SW480 (cell line): ENCODE results near the gene CLCF1.
A peak's percentile ranks its signal among the peaks of the same experiment; 100 is the strongest.

ENCODE experiments used
- DNase-seq: peaks from one replicate; pipeline ENCODE4 v3.0.0-alpha.2; 2016; ENCODE audit warnings: low spot score

The CLCF1 gene

DNA sequence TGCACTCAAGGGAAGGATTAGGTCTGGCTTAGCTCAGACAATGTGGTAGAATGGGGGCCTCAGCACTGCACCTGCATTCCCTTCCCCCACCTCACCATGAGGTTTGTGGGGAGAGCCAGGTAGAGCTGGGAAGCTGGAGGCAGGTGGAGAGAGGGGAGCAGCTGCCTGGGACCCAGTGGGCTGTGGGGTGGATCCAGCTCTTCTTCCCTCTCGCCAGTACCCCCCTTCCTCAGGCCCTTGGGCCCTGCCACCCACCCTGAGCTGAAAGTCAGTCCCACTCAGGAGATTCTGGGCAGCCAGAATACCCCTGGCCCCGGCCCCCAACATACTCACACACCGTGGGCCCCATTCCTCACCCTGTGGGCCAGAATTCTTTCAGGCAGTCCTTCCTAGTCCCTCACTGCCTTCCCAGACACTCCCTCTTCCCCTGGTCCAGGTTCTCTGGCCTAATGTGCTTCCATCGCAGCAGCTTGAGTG, 17.0 kb downstream of the CLCF1 start:
- no peak for DNase-seq

DNA sequence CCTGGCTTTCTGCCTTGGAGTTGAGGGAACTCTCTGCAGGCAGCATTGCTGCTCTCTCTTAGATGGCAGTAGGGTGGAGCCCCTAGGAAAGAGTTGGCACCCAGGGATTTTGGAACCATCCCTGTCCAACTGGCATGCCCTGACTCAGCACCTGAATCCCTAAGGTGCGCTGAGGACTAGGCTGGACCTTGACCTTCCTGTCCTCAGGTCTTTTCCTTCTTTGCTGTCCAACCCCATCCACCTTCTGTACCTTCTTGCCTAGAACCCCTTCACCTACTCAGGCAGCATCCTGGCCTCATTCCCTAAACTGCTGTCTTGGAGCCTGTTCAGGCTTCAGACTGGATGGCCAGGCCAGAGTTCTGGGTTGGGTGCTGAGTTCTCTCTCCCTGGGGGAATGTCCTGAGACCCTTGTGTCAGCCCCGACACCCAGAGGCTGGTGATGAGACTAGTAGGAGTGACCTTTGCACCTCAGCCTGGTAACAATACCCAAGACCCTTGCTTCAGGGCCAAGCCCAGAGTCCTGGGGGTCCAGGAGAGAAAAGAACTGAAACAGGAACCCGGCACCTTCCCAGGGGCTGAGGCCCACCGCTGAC, 17.5 kb downstream of the CLCF1 start:
- DNase-seq, result no peak

- no peak for DNase-seq
Measured at GRCh38 chr11:67355023-67355793, 18.2 kb downstream of the CLCF1 start.

DNA sequence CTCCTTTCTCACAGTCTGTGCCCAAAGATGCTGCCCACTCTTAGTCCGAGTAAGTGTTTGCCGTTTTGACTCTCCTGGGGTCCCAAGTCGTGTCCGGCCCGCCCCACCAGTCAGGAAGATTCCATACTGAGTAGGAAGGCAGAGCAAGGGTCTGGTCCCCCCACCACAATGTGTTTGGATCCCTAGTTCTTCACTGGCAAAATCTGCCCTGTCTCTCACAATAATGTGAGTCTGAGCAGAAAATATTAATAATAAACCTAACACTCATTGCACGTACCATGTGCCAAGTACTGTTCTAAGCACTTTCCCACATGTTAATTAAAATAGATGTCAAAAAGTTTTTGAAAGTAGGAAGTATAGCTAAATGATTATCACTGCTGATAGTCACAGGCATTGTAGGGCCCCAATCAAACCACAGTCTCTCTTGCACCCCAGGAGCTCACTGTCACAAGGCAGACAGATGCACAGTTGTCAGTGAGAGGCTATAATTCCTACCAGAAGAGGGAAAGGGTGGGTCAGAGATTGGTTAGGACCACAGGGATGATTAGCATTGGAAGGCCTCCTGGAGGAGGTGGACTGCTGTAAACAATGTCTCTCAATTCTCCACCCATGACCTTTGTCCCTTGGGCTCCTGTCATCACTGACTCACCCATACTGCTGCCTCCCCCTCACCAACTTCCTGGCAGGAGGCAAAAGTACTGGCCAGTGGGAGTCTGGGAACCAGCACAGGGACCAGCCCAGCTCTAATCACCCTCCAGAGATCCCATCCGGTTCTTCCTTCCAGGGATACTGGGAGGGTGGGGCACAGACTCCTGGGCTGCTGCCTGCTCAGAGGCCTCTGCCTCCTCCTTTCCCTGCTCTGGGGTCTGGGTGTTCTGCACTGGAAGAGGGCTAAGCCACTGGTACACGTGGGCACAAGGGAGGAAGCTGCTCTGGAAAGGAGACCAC, 19.0 kb downstream of the CLCF1 start:
- DNase-seq, result peak; percentile 99

- DNase-seq, result peak; percentile 95
Measured at GRCh38 chr11:67353317-67354074, 19.9 kb downstream of the CLCF1 start, which contains the start of gene POLD4. POLD4 (minus strand) TSS chr11:67353546; CDS start chr11:67353399, 147 bp downstream.

DNA sequence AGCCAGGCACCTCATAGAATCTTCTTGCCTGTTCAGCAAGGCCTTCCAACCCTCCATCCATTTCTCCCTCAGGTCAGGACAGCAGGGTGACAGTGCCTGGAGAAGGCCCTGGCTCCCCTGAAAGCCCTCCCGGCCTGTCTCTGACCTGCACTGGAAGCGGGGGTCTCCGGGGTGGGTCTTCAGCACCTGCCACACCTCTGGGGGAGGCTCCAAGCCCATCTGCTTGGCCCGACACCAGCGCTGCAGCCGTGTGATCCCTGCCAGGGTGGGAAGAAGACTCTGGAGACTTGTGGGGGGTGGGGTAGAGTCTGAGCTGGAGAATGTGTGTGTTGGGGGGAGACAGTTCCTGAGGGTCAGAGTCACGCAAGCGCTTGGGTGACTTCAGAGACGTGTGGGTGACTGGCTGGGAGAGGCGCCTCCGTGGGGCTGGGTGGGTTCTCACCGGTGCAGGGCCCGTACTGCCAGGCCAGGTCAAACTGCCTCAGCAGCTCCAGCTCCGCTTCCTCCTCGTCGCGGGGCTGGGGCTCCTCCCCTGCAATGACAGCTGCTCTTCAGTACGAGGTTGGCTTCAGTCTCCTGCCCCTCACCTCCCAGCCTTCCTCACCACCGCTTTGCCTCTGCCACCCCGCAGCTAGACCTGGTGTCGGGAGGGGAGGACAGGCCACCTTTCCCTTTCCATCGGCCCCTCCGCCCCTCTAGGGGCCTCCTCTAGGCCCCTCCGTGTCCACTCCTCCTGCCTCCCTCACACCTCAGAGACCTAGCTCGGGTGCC, 20.7 kb downstream of the CLCF1 start:
- DNase-seq, result peak; percentile 65

DNA sequence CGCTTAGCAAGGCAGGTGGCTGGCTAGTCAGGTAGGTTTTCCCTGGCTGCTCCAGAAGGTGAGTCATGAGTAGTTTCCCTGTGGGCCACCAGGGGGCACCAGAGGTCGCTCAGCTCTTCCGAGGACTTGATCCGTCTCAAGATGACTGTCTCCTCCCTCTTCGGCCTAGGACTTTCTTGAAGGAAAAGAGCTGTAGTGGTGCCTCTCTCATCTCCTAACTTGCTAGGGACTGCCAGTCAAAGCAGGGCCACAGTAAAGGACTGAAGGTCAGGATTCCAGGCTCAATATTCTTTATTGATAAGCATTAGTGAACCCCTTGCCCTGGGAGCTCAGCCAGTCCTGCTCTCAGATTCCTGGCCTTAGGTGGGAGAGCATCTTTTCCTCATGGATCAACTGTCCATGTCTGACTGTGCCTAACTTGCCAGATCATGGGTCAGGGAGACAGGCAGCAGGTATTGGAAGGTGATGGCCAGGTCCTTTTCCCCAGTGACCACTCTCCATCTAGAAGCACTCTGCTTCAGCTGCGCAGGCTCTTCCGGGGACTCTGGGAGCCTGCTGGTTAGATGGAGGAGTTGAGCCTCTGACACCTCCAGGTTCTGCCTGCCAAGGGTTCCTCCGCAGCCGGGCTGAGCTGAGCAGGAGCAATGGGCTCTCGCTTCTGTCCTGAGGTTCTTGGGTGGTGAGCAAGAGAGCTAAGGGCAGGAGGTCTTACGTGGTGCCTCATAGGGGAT, 22.0 kb downstream of the CLCF1 start:
- peak; percentile 74 for DNase-seq

DNA sequence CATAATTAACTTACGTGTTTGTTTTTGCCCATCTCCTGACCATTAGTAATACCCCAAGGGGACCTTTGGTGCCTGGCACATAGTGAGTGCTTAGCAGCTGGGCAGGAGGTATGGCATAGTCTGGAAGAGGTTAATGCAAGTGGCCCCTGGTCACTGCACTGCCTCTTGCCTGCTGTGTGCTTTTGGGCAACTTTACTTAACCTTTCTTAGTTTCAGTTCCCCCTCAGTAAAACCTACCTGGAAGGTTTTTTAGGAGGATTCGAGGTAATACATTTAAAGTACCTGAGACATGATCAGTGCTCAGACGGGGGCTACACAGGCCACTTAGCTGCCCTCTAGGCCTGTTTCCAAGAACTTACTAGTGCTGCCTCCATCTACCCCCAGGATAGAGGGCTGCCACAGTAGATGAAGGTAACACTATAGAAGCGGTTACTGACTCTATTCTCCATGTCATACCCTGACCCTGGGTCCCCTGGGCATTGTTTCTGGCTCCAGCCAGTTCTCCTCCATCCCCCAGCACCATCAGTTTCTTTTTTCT, 23.4 kb downstream of the CLCF1 start:
- DNase-seq, result no peak

- DNase-seq, result no peak
Measured at GRCh38 chr11:67349457-67349856, 23.9 kb downstream of the CLCF1 start.

DNA sequence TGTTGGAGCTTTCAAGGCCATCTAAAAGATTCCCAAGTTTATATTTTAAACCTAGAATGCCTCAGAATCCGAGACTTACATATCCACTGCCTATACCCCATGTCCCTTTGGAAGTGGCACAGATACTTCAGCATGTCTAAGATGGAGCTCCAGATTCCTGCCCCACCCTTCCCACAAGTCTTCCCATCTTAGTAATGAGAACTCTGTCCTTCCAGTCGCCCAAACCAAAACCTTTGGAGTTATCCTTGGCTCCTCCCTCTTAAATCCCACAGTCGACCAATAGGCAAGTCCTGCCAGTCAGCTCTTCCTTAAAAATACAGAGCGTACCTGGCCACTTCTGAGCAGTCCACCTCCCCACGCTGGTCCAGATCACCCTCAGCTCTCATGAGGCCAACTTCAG, 24.4 kb downstream of the CLCF1 start:
- DNase-seq, result no peak

- DNase-seq, result no peak
Measured at GRCh38 chr11:67347964-67348749, 25.2 kb downstream of the CLCF1 start.

GRCh38 chr11:67345920-67346819, 27.2 kb downstream of the CLCF1 start:
- DNase-seq, result peak; percentile 83

- DNase-seq, result peak; percentile 78
Measured at GRCh38 chr11:67345247-67345919, 28.0 kb downstream of the CLCF1 start.

- DNase-seq, result no peak
Measured at GRCh38 chr11:67344264-67344663, 29.1 kb downstream of the CLCF1 start.

GRCh38 chr11:67337257-67337656, 36.1 kb downstream of the CLCF1 start:
- DNase-seq, result no peak

DNA sequence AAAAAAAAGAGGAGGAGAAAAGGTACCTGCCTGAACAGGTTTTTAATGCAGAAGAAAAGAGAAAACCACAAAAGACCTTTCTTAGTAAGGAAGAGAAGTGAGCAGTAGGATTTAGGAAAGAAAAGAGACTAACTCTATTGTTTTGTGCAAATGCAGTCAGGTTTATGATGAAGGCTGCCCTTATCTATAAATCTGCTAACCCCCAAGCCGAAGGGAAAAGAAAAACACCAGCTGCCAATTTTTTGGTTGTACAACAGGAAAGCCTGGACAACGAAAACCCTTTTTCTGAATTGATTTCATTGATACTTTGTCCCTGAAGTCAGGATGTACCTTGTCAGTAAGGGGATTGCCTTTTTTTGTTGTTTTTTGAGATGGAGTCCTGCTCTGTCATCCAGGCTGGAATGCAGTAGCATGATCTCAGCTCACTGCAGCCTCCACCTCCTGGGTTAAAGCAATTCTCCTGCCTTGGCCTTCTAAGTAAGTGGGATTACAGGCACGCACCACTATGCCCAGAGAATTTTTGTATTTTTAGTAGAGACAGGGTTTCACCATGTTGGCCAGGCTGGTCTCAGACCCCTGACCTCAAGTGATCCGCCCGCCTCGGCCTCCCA, 41.2 kb downstream of the CLCF1 start:
- no peak for DNase-seq

DNA sequence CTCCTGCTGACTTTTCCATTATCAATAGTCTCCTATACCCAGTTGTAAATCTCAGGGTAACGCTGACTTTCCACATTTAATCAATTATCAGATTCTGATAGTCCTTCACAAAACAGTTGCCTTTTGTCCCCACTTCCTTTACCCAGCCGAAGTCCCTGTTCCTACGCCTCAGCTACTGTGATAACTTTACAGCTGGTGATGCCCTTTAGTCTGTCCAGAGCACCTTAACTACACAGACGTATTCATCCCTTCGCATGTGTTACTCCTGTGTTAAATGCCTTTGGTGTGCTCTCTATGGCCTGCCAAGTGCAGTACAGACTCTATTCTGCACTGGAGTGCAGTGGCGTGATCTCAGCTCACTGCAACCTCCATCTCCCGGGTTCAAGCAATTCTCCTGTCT, 49.9 kb downstream of the CLCF1 start:
- DNase-seq, result no peak
